HG03521 (cell line): ENCODE data around the gene ADGRA1.

Experiments
- ATAC-seq: cut with Tn5 transposase; IDR thresholded peaks from one replicate; pipeline ENCODE4 v1.9.1; 2021; ENCODE audit warnings: mild to moderate bottlenecking, moderate library complexity; ENCODE audit not compliant: unreplicated experiment

ADGRA1 gene

DNA sequence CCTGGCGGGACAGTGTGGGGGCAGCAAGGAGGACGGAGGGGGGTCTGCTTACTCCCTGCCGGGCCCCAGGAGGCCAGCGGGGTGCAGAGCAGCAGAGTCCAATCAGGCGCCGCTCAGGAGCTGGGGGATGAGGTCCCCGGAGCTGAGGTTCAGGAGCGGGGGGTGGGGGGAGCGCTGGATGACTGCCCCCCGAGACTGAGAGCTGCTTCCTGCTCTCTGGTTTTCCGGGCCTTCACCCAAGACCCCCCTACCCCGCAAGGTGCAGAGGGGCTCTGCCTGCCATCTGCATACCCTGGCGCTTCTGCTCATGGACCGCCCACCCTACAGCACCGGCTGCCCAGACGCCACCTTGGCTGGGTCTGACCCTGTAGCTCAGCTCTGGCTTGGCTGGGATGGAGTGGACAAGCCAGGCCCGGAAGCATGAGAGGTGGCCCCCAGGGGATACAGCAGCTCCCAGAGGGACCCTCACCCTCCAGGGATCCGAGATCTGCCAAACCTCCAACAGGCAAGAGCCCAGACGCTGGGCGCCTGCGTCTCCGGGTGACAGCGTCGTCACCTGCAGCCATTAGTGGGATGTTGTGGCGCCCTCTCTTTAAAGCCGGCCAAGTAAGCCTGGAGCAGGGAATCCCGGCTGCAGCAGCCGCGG is 73.2 kb downstream of the ADGRA1 start:
- ATAC-seq, result no peak

DNA sequence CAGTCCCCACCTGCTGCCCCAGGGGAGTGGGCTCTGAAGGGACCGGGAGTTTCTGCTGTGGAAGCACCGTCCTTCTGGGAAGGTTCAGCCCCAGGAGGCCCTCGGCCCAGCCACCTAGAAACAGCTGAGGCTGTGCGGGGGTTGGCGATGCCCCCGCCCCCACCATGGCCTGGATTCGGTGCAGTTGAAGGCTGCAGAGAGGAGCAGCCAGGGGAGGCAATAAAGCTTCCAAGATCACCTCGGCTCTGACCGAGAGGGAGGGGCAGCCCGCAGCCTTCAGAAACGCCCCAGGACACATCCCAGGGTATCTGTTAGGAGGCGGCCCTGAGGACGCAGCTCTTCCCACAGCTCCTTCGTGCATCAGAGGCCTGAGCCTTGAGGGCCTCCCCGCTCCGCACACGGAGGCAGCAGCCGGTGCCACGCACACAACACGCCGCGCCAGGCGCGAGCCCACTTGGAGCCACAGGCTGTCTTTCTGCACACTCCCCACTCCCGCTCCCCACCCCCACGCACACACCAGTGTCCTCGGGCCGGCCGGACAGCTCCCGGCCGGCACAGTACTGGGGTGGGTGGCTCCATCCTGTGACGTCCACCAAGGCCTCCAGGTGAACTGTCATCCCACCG is 73.9 kb downstream of the ADGRA1 start:
- no peak for ATAC-seq

DNA sequence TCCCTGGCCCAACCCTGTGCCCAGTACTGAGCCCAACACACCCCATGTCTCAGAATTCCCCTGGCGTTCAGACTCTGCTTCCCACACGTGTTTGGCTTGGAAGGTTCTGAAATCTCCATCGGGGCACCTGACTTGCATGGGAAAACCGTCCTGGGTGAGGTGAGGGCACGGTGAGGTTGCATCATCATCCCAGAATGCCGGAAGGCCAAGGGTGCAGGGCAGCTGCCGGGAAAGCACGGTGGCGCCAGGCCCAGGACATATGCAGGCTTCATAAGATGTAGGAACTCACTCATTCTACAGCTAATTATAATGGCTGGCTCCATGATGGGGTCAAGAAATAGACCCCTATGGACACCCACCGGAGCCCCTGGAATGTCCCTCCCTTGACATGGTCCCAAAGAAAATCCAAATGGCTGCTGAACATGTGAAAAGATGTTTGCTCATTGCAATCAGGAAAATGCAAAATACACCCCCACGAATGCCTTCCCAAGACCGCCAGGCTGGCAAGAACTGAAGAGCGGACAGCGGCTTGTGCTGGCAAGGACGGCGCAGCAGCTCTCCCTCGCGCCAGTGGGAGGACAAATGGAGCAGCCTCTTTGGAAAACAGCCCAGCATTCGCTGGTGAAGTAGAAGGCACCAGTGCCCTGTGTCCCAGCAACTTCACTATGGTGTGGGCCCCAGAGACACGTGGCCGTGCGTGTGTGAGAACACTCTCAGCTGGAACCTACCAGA is 74.6 kb downstream of the ADGRA1 start:
- ATAC-seq, result no peak

DNA sequence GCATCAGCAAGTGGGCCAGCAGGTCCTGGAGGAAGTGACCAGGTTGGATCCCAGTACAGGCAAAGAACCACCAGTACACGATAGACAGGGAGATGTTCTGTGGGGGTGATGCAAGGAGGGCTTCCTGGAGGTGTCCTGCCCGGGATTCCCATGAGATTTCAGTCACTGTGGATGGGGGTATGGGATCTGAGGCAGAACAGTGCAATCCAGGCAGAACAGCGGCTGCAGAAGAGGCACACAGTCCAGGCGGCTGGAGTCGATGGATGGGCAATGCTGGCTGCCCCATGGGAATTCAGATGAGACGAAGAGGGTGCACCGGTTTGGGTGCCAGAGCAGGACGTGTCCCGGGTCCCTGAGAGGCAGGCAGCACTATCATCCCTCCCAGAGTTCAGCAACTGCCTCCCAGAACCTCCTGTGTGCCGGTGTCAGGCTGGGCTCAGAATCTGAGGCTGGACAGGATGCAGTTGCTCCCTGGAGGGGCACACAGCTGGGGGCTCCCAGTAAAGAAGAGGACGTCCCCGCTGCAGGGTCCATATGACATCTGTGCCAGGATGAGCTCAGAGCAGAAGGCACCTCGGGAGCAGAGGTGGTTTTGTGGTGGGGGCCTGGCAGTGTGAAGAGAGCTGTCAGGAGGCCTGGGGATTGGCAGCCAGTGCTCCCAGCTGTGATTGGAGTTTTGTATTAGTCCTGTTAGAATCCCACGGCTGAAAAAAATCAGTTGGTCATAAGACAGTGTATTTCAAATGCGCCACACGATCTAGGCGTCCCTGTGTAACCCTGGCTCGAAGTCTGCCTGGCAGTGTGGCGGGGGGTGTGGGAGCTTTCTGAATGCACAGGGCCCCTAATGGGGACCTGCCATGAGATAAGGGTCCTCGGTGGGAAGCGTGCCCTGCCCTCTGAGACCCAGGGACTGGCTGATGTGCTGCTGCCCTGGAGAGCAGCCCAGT is 75.5 kb downstream of the ADGRA1 start:
- ATAC-seq, result no peak

DNA sequence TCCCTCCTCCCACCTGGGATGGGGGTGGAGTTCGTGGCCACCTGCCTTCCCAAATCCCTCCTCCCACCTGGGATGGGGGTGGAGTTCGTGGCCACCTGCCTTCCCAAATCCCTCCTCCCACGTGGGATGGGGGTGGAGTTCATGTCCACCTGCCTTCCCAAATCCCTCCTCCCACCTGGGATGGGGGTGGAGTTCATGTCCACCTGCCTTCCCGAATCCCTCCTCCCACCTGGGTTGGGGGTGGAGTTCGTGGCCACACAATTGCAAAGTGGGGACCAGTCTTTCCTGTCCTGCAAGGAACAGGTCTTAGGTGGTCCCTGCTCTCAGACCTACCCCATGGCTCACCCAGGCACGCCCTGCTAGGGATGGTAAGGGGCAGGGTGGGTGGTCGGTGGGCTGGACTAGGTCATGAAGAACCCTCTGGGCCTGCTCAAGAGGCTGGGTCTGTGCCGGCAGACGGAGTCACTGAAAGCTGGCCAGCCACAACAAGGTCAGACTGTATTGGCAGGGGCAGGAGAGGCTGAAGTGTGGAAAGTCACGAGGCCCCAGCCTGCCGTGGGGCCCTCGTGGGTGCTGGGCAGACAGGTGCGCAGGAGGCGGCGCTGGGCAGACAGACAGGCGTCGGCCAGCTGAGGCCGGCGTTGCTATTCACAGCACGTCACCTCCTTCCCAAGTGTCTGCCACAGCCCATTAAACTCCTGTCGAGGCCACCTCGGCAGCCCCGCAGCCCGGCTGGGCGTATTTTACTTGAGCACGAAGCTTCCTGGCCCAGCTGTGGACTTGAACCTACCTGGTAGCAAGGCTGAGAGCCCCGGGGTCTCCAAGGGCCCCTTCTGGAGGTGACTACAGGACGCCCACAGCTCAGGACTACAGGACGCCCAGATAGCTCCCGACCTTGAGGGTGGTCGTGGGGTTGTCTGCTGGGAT is 76.4 kb downstream of the ADGRA1 start:
- no peak for ATAC-seq

DNA sequence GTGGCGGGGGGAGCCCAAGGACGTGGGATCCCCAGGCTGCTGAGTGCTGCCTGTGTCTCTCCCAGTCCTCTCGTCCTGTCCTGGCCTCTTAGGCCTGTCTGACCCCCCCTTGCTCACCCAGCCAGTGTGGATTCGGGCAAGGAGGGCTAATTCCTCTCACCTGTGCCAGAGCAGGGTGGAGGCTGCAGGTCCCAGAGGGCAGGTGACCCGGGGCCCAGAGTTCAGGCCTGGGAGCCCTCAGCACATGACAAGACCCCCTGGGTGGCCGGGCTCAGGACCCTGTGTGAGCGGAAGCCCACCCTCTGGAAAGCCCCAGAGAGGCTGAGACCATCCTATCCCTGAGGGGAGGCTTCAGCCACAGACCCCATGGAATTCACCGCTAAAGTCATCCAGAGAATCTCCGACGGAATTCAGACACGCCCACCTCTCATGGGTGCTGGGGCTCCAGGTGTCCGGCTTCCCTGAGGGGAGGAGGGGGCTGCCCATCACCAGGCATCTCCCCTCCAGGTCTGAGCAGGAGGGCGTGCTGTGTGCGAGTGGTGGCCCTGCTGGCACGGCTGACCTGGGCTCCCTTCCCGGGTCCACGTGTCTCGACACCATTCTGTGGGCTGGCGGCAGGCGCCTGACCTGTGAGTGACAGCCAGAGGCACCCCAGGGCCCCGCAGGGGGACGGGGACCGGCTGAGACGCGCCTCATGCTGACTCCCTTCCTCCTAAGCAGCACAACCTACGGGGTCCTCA is 77.3 kb downstream of the ADGRA1 start:
- no peak for ATAC-seq

DNA sequence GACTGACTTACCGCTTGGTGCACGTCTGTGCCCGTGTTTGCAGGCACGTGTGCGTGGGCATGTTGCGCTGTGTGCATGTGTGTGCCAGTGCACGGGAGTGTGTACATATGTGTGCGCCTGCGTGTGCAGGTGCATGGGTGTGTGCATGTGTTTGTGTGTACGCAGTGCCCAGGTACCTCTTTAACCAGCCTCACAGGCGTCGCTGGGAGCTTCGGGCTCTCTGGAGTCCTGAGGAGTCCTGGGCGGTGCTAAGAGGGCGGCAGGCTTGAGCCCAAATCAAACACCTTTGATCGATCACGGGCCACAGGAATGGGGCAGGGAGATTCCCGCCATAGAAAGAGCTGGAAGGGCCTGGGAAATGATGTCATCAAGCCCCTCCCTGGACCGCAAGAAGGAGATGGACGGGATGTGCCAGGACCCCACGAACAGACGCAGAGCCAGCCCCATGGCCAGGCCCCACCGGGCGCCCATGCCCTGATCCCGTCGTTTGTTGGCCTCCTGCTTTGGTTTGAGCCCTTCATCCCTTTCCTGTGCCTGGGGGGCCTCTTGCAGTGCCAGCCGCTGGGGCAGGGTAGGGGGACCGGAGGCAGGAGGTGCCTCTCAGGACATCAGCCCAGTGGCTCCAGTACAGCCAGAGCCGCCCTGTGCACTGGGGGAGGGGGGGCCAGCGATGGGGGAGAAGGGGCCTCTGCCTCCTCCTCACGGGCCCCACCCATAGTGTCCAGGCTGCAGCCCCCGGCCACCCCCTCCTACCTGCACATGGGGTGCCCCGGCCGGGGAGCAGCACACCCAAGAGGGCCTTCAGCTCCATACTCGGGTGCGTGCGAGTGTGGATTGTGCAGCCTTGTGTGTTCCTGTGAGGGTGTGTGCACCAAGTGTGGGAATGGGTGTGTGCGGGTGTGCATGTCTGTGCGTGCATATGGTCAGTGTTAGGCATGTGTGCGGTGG is 78.1 kb downstream of the ADGRA1 start:
- no peak for ATAC-seq

DNA sequence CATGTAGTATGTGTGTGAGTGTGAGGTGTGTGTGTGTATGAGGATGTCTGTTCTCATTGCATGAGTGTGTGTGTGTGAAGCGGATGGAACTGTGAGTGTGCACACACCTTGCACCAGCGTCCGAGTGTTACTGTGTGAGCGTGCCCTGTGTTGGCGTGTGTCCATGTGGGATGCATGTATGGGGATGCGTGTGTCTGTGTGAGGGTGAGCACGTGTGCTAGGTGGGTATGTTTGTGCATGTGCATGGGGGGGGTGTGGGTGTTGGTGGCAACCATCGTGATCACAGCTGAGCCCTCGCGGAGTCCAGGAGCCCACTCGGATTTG is 78.7 kb downstream of the ADGRA1 start:
- no peak for ATAC-seq

DNA sequence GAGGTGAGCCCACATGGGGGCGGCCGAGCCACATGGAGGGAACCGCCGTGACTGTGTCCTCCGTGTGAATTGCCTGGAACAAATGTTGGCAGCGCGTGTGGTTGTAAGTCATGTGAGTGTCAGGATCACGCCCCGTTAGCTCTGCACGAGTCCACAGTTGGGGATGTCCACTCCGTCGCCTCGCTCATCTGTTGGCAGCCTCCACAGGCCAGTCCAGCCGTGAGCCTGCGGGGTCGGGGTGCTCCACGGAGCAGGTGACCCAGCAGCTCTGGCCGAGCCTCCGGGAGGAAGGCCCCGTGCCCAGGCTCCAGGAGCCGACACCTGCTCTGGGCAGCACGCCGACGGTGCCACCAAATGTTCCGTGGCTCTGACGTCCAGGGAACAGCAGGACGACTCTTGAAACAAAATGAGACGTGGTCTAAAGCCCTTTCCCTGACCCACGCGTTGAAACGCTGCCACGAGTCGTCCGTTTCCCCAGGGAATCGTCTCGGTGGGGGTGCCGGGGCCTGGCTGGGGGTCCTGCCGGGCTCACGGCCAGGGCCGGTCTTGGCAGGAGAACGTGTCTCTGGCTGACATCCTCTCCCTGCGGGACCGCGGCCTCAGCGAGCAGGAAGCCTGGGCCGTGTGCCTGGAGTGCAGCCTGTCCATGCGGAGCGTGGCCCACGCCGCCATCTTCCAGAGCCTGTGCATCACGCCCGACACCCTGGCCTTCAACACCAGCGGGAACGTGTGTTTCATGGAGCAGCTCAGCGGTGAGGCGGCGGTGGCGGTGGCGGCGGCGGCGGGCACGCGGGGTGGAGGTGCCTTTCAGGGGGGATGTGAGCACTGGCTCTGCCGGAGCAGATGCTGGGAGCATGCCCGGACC is 79.3 kb downstream of the ADGRA1 start:
- ATAC-seq, result no peak

DNA sequence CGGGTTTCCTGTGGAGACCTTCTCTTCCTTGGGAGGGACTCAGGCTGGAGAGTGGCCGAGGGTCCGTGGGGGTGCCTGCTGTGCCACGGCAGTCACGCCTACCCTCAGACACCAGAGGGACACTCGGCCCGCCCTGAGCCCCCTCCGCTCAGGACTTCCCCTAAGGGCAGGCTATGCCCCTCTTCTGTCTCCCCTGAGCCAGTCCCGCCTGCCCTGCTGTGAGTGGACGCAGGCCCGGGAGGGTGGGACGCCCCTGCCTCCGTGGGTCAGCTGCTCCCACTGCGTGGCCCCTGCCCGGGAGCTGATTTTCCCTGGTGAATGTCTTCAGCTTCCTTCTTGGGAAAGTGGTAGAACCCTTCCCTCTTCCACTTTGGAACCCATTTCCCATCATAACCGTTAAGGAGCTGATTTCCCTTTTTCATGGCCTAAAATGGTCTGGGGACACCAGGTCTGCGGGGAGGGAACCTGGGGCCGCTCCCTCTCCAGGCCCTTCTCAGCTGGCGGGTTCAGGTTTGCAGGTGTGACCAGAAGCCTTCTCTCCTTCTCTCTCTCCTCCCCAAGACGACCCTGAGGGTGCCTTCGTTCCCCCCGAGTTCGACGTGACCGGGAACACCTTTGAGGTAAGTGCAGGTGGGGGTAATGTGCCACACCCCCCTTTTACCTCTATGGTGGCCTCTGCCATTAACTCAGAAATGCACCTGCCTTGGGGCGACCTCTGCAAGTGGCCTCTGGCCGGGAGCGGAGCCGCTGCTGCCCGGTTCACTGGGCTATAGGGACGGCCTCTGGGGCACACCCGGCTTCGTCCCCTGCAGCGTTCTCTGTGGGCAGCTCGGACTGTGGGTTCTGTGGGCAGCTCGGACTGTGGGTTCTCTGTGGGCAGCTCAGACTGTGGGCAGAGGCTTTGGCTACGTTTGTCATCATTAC is 80.2 kb downstream of the ADGRA1 start:
- no peak for ATAC-seq

DNA sequence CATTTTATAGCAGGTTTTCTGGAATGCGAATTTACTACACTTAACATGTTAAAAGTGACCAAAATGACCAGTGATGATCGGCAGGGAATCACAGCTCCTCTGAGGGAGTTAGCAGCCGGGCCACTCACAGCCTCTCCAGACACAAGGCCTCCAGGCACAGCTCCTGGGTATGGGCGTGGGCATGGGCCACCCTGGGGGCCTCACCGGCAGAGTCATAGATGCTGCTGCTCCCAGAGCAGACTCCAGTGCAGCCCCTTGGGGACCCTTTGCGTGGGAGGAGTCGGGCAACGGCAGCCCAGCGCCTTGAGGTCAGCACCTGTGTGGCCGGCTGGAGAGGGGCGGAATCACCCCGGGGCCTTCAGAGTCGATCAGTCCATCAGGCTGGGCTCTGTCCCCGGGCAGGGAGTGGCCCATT is 80.9 kb downstream of the ADGRA1 start:
- no peak for ATAC-seq

DNA sequence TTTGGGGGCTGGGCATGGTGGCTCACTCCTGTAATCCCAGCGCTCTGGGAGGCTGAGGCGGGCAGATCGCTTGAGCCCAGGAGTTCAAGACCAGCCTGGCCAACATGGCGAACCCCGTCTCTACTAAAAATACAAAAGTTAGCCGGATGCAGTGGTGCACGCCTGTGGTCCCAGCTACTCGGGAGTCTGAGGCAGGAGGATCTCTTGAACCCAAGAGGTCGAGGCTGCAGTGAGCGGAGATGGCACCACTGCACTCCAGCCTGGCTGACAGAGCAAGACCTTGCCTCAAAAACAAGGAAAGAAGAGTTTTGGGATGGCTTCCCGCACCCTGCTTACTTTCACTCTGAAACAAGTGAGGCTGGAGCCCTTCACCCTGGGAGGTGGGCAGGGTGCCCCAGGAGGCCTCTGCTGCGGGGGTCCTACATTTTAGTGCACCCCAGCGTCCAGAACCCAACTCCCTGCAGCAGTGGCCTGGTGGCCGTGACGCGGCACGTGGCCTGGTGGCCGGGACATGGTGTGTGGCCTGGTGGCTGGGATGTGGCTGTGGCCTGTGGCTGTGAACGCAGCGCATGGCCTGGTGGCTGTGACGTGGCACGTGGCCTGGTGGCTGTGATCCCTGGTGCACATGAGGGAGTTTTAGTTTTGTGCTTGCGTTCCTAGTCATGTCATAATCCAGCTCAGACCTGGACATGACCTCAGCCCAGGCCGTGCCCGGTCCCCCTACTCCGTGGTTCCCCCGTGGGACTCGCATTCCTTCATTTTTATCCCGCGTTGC is 81.6 kb downstream of the ADGRA1 start:
- ATAC-seq, result no peak

DNA sequence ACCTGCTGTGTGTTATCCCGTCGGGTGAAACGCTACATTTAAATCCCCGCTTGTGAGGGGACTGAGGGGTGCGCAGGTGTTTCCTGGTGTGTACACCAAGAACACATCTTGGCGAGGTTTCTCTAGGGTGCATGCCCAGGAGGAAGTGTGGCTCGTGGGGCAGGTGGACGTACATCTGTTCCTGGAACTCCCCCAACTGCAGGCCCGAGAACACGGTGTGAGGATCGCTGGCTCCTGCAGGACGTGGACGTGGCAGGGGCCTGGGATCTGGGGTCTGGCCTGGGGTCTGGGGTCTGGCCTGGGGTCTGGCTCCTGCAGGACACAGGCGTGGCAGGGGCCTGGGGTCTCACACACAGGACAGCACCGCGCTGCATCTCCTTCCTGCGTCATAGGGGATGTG is 82.4 kb downstream of the ADGRA1 start:
- no peak for ATAC-seq

DNA sequence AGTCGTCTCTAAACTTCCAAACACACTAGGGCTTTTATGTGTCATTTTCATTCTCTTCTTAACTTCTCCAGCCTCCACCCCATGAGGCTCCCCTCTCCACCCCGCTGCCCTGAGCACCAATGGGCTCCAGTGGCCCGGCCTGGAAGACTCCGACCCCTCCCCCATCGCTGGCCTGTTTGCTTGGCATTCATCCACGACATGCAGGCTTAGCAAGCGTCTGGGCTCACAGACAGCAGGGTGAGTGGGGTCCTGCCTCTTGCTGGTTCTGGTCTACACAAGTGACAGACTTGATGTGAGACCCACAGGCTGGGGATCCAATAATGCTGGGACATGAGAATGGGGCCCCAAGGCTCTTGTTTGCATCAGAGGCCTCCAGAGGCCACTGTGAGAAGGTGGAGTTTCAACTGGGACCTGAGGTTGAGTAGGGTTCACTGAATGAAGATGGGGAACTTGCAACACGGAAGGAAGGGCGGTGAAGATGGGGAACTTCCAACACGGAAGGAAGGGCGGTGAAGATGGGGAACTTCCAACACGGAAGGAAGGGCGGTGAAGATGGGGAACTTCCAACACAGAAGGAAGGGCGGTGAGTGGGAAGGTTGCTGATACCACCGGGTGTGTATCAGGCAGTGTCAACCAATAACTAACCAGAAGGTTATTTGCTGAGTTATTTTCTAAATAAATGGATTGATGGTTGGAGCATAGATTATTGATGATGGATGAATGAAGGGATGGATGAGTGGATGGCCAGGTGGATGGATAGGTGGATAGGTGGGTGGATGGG is 86.3 kb downstream of the ADGRA1 start:
- ATAC-seq, result no peak

DNA sequence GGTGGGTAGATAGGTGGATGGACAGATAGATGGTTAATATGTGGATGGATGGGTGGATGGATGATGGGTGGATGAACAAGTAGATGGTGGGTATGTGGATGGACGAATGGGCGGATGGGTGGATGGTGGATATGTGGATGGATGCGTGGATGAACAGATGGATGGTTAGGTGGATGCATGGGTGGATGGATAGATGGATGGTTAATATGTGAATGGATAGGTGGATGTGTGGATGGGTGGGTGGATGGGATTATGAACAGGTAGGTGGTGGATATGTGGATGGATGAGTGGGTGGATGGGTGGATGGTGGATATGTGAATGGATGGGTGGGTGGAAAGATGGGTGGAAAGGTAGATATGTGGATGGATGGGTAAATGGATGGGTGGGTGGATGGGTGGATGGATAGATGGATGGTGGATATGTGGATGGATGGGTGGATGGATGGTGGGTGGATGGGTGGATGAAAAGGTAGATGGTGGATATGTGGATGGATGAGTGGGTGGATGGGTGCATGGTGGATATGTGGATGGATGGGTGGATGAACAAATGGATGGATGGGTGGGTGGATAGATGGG is 87.1 kb downstream of the ADGRA1 start:
- ATAC-seq, result no peak
